T-helper 22 cell (primary cell): ENCODE data around the gene ADAR.
A peak's percentile ranks its signal among the peaks of the same experiment; 100 is the strongest.

Experiments used
- DNase-seq: peaks from one replicate; pipeline ENCODE4 v3.0.0-alpha.2; 2020; ENCODE audit warnings: low read depth

The ADAR gene

DNA sequence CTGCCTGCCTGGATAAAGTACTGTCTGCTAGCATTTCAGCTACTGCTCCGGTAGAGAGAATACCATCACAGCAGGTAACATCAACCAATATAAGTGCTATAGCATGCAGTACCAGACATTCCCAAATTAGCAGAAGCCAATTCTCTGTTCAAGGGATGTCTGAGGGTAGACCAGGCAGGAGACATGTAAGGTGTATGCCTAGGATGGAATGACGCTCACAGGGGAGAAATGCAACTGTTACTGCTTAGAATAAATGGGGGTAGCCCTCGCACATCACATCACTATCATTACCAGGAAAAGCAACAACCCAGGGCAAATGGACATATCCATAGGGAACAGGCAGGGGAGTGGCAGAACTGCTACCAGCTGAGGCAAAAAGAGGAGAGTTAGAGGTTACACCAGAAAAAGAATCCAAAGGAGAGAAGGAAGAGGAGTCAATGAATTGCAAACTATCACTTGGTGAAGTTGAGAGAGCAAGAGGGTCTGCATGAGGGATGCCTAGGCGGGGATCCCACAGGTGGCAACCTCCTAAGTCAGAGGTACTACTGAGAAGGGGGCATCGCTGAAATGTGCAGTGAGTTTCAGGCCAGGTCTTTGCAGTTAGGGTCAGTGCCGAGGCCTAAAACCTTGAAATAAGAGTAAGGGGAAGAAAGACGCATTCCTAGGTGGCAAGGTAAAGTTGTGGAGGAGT lies 50.6 kb downstream of the ADAR start:
- no peak for DNase-seq

DNA sequence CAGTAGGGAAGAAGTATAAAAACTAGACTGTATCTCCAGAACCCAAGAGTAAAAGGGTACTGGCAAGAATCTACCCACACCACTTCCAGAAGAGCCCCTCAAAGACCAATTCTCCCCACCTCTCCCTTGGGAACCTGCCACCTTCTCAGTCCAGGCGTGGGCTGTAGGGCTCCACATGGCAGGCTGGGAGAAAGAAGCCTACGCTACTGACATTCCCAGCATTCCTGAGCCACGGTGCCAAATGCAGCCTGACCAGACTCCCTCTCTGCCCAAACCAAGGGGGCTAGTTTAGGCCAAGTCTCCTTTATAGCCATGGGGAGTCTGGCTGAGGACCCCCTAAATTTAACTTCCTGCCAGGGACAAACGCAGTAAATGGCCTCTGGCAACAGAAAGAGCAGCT lies 51.6 kb downstream of the ADAR start:
- no peak for DNase-seq

DNA sequence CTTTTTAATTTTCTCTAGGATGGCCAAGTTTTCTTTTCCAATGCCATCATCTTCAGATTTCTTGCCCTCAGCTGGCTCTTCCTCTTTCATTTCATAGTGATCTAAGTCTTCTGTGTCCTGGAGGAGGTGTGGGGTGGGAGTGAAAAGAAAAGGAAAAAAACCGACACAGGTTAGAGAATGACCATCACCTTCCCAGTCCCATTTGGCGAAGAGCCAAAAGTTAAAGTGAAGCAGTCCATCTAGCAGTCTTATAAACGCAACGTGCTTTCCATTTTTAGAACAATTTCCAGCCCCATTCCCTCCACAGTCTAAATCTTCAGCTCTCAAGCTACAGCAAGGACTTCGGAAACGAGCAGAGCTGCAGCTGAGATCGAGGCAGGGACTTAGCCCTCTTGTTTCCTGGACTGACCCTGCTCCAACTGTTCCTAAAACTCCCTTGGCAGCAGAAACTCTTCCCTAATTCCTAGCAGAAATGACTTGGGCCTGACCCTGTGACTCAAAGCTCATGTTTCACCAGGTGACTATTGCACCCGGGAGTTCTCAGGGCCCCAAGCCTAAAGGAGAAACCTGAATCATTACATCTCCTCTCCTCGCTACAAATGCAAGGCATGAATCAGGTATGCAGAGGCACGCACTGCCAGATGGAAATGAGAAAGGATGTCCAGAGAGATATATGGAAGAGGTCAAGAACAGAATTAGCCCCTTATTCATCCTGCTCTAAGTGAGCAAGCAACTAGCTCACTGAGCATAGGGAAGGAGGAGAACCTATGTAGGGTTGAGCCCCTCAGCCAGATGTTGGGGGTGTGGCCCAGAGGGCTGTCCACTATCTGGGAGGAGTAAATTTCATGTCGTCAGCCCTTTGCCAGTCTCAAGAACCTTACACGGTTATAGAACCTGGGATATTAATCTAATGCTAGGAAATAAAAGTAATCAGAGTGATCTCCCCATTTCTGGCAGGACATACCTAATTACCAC lies 54.6 kb downstream of the ADAR start:
- DNase-seq, result no peak

DNA sequence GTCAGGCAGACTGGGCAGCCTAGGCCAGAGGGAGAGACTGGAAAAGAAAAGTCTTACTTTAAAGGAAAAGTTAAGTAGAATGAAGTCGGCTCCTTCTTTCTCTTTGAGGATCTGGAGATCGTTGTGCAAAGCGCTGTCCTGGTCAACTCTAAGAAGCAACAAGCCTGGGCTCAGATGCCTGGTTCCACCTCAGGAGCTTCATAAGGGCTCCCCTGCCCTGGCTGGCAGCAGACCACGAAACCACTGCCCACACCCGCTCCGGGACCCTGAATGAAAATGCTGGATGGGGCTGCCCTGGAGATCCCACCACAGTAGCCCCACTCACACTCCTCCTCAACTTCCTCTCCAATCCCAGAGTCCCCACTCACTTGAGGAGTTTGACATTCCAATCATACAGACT lies 56.0 kb downstream of the ADAR start:
- DNase-seq, result no peak

DNA sequence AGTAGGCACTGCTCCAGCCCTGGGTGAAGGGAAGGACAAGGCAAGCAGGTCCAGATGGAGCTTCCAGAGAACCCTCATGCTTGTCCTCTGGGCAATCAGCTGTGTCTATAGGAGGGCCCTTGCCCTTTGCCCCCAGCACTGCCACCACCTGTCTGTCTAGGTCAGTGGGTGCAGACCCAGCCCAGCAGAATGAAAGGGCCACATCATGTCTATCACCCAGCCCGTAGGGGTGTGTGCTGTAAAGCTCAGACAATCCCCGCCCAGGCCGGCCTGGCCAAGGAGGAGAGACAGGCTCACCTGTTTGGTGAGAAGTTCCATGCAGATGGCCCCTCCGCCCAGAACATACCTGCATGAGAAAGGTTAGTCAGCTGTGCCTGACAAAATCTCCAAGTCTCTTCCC lies 56.5 kb downstream of the ADAR start:
- no peak for DNase-seq

DNA sequence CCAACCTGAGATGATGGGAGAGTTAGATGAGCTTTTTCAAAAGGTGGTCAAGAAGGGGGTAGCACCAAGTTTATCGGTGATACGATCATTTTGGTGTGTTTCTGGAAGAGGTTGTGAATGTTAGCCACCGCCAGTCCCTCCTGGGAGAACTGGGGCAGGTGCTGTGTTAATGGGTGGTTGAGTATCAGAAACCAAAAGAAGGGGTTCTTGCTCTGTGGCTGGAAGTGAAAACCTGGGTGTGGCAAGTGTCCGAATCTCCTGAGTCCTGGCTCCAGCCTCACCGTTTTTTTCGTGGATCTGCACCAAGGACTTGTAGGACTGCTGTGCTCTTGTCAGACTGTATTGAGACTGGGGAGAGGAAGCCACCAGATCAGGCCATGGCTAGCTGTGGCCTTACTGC lies 57.3 kb downstream of the ADAR start:
- no peak for DNase-seq

DNA sequence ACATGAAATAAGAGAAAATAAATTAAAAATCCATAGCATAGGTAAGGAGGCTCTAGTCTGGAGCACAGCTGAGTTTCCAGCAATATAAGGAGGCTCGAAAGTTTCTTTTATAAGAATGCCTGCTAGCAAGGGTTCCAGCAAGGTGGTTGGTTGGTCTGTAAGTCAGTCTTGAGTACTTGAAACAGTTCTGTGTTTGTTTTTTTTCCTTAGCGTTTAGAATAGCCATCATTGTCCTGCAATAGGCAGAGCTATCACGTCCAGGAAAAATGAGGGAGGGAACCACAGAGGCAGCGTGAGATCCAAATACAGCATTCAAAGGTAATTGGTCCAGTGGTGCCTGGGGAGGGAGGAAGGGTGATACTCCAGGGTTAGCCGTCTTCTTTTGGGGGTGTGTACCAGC lies 57.9 kb downstream of the ADAR start:
- DNase-seq, result no peak

DNA sequence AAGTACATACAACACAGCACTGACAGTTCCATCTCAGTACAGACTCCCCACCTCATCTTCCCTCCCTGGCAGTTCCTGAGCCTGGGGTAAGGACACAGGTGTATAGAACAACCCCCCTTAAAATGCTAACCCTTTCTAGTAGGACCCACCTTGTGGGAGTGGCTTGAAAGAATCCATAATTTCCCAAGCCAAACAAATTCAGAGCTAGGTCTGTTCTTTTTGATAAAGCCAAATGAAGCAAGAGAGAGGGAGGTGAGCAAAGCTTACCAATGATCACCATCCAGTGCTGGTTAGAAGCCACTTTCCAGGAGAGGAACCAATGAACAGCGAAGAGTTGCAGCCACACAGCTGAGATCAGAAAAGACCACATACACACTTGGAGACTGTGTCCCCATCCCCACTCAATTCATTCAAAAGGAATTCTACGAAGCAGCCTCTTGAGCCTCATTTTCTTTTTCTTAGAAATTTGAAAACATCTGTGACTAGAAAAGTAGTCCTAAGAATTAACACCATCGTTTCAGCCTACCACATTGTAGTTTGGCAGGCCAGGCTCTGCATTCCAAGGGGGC lies 58.7 kb downstream of the ADAR start:
- no peak for DNase-seq

DNA sequence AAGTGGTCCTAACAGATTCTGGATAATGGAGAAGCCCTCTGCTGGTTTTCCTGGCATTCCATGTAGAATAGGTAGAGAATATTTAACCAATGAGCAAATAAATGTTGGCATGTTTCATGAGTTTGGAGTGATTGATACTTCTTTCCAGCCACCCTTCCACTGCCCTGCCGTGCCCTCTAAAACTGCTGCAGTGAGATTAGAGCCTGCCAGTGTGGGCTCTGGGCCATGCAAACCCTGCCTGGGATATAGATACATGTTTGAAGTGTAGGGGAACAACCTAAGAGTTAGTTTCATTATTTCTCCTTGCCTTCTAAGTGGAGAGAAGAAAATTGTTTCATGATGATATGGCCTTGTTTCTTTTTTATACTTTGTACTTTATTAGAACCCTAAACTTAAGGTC lies 60.0 kb downstream of the ADAR start:
- no peak for DNase-seq

DNA sequence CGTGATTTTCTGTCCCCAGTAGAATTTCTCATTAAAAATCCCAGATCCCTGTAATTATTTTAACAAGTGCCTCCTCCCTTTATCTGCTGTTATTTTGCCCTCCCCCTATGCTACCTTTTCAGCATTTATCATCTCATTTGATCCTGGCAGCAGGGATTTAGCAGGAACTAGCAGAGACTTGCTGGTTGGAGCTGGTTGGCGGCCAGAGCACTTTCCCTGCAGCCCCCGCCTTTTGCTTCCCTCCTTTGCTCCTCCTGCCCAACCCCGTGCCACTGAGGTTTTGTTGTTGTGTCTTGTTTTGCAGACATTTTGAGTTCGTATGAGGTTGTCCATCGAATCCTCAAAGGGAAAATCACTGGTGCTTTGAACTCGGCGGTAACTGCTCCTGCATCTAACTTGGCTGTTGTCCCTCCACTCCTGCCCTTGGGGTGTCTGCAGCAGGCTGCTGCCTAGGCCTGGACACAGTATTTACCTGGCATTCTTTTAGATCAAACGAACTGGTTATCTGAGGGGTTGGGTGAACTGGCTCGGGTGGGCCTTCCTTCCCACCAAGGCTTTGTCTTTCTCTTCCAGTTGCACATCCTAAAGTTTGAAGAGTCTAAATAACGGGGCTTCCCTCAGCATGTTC lies 60.8 kb downstream of the ADAR start:
- DNase-seq, result no peak

DNA sequence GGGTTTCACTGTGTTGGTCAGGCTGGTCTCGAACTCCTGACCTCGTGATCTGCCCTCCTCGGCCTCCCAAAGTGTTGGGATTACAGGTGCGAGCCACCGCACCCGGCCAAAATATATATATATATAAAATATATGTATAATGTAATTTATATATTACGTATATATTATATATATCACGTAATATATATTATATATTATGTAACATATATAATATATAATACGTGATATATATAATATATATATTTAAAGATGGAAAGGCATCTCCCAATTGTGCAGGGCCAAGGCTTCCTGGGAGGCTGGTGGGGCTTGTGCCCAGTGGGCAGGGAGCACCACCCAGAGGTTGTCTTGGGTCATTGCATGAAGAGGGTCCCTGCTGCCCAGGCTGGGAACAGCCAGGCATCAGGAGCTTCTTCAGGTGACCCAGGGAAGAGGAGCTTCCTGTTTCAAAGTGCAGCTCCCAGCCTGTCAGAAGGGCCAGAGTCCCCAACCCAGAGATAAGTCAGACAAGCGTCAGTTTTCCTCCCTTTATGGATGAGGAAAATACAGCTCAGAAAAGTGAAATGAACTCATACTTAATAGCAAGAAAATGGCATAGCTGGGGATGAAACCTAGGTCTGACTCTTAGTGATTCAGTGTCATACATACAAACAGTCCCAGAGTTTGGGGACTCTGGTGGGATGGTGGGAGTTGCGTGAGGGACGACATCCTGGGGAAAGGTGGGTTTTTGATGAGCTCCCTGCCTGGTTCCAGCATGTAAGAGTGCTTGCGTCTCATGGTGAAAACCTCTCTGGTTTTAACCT lies 61.5 kb downstream of the ADAR start:
- DNase-seq, result peak; percentile 9

DNA sequence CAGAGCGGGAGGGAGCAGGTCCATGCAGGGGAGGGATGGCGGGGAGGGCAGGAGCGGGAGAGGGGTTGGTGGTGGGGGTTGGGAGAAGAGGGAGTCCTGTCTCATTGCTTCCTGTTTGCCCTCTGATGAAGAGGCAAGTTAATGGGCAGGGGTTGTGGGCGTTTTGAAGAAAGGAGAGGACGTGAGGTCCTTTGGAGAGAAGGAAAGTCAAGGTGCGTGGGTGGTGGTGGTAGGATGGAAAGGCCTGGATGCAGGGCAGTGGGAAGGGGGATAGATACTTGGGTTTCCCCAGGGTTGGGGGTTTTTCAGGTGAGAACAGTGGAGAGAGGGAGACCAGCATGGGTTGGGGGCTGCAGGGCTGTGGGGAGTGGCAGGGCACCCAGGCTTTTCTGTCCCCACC lies 66.8 kb downstream of the ADAR start:
- no peak for DNase-seq

DNA sequence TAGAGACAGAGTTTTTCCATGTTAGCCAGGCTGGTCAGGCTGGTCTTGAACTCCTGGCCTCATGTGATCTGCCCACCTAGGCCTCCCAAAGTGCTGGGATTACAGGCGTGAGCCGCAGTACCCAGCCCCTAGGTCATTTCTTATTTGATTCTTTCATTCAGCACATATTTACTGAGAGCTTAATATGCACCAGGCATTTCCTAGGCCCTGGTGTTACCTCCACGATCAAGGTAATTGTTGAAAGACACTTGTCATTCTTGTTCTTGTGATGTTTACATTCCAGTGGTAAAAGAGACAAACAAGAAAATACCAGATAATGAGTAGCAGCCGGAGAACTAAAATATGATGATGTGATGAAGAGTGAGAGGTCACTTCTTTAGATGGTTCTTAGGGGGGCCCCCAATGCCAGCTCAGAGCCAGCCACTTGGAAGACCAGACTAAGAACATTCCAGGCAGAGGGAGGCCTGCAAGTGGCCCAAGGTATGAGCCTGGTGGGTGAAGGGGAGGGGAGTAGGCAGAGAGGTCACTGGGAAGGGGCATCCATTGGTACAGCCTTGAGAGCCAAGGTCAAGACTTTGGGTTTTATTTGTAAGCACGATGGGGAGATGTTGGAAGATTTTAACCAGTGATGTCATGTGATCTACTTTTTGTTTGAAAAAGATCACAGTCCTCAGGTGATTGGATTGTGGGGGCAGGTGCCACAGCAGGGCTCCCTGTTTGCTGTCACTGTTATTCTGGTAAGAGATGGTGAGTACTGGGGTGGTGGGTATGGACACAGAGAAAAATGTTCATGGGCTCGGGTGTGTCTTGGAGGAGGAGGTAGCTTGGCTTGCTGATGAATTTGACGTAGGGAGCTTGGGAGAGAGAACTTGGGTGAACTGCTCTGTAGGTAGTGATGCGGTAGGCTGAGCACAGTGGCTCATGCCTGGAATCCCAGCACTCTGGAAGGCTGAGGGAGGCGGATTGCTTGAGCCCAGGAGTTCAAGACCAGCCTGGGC lies 68.2 kb downstream of the ADAR start:
- DNase-seq, result no peak

DNA sequence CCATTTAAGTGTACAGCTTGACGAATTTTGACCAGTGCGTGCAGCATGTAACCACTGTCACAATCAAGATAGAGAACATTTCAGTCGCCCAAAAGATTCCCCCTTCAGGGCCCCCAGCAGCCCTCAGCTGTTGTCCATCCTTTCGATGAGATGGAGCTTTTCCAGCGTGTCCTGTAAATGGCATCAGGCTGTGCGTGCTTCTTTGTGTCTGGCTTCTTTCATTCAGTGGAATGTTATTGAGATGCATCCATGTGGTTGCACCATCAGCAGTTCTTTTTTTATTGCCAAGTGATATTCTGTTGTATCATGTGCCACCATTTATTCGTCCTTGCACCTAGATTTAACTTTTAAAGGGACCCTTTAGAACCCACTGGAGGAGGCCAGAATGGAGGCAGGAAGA lies 71.4 kb downstream of the ADAR start:
- no peak for DNase-seq

DNA sequence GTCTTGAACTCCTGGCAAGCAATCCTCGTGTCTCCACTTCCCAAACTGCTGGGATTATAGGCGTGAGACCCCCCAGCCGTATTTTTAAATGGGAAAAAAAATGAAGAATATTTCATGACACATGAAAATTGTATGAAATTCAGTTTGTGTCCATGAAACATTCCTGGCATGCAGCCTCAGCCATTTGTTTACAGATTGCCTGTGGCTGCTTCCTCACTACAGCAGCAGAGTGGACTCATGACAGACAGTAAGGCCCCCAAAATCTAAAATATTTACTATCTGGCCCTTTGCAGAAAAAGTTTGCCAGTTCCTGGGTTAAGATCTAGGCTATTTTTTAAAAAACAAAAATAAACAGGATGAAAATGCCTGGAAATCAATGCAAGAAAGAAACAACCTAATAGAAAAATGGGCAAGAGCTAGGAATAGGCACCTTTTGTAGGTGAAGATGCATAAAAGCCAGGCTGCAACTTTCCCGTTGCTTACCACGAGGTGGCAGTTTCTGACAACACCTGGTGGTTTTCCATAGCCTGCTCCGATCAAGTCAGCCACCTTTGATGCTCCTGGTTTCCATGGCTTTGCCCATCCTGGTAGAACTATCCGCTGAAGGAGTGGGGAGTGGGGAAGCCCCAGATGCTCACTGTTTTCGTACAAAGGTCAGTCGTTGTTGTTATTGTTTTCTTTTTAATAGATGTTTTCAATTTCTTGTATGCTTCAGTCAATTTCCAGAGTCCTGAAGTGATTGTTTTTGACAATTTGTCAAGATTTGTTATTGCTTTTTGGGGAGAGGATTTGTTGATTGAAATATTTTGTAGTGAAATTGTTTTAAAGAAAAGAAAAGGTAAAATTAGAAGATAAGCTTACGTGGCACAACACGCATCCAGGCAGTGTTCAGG lies 73.8 kb downstream of the ADAR start:
- DNase-seq, result no peak
